GM12891 (cell line): ENCODE data around the gene IL2RG.

Experiments used
- DNase-seq: peaks from one replicate; pipeline ENCODE4 v3.0.0; 2011; ENCODE audit warnings: low spot score; ENCODE audit not compliant: insufficient read length
- FAIRE-seq: peaks from 2 replicates; lab custom pipeline; 2011; peaks lifted over from hg19 to GRCh38; lab: Jason Lieb, UNC
- PAX5 ChIP-seq: IDR thresholded peaks from 2 replicates; pipeline ENCODE4 v1.6.1; 2011; ENCODE audit warnings: low read length, moderate library complexity, mild to moderate bottlenecking; ENCODE audit not compliant: insufficient read depth, severe bottlenecking
- POLR2A ChIP-seq: IDR thresholded peaks from 2 replicates; pipeline ENCODE4 v1.6.1; 2011; ENCODE audit warnings: low read depth, low read length, control low read depth
- POLR2AphosphoS5 ChIP-seq: IDR thresholded peaks from 2 replicates; pipeline ENCODE4 v1.6.1; 2011; ENCODE audit warnings: low read depth, low read length, control low read depth
- POU2F2 ChIP-seq: IDR thresholded peaks from 2 replicates; pipeline ENCODE4 v1.6.1; 2011; ENCODE audit warnings: low read depth, mild to moderate bottlenecking, control low read depth, low read length, moderate library complexity
- SPI1 ChIP-seq: IDR thresholded peaks from 2 replicates; pipeline ENCODE4 v1.6.1; 2011; ENCODE audit warnings: low read depth, low read length, control low read depth
- TAF1 ChIP-seq: IDR thresholded peaks from 2 replicates; pipeline ENCODE4 v1.6.1; 2011; ENCODE audit warnings: low read depth, low read length, control low read depth

The IL2RG gene

GRCh38 chrX:71100581-71101505 lies 10.5 kb downstream of the IL2RG start:
- DNase-seq, result no peak
- no peak for TF ChIP-seq SPI1
- TF ChIP-seq TAF1, result no peak
- no peak for TF ChIP-seq POLR2AphosphoS5
- TF ChIP-seq POU2F2, result no peak
- TF ChIP-seq PAX5, result no peak
- TF ChIP-seq POLR2A, result no peak
- no peak for FAIRE-seq

GRCh38 chrX:71099736-71100135 lies 11.6 kb downstream of the IL2RG start:
- no peak for FAIRE-seq

GRCh38 chrX:71098951-71099506 lies 12.3 kb downstream of the IL2RG start:
- no peak for DNase-seq
- FAIRE-seq, result no peak

More at GRCh38 chrX:71099736-71100135, 11.6 kb downstream of the IL2RG start:
- no peak for TF ChIP-seq POLR2AphosphoS5
- no peak for TF ChIP-seq POU2F2
- no peak for TF ChIP-seq SPI1
- no peak for TF ChIP-seq POLR2A
- no peak for TF ChIP-seq PAX5
- TF ChIP-seq TAF1, result no peak
- DNase-seq, result no peak

GRCh38 chrX:71098302-71098701 lies 13.1 kb downstream of the IL2RG start:
- FAIRE-seq (peak; percentile 59), DNase-seq (no peak)
- TF ChIP-seq POLR2AphosphoS5 (no peak), PAX5 (no peak), TAF1 (no peak), POLR2A (no peak), POU2F2 (no peak), SPI1 (no peak)

More at GRCh38 chrX:71098951-71099506, 12.3 kb downstream of the IL2RG start:
- TF ChIP-seq TAF1, result no peak
- TF ChIP-seq POLR2A, result no peak
- no peak for TF ChIP-seq POLR2AphosphoS5
- TF ChIP-seq PAX5, result no peak
- TF ChIP-seq POU2F2, result no peak
- no peak for TF ChIP-seq SPI1

- TF ChIP-seq POLR2AphosphoS5 (no peak), PAX5 (no peak), SPI1 (no peak), TAF1 (no peak), POU2F2 (no peak), POLR2A (no peak)
- FAIRE-seq (no peak), DNase-seq (no peak)
Measured at GRCh38 chrX:71096760-71097032, 14.7 kb downstream of the IL2RG start.

GRCh38 chrX:71095981-71096759 lies 15.2 kb downstream of the IL2RG start:
- TF ChIP-seq TAF1 (no peak), POLR2AphosphoS5 (no peak), POU2F2 (no peak), PAX5 (no peak), SPI1 (no peak)
- DNase-seq, result no peak
- peak; percentile 89 for FAIRE-seq

- FAIRE-seq, result peak; percentile 99
Measured at GRCh38 chrX:71095555-71095980, 15.8 kb downstream of the IL2RG start, which contains the start of gene FOXO4. Gene FOXO4 (plus strand): TSS chrX:71095851. CDS start chrX:71096529, 678 bp downstream.

GRCh38 chrX:71095033-71095432 lies 16.3 kb downstream of the IL2RG start:
- TF ChIP-seq POLR2AphosphoS5, result no peak
- no peak for TF ChIP-seq POLR2A
- TF ChIP-seq POU2F2, result no peak
- TF ChIP-seq TAF1, result no peak
- TF ChIP-seq SPI1, result no peak
- no peak for TF ChIP-seq PAX5
- DNase-seq (no peak), FAIRE-seq (peak; percentile 72)

More at GRCh38 chrX:71095555-71095980, 15.8 kb downstream of the IL2RG start, which contains the start of gene FOXO4:
- peak; percentile 74 for DNase-seq
- no peak for TF ChIP-seq POLR2A
- TF ChIP-seq POLR2AphosphoS5, result no peak
- no peak for TF ChIP-seq TAF1
- TF ChIP-seq SPI1, result no peak
- TF ChIP-seq POU2F2, result no peak
- TF ChIP-seq PAX5, result no peak

GRCh38 chrX:71091263-71091662 lies 20.1 kb downstream of the IL2RG start:
- FAIRE-seq (no peak), DNase-seq (no peak)
- TF ChIP-seq TAF1, result no peak
- TF ChIP-seq POU2F2, result no peak
- TF ChIP-seq POLR2AphosphoS5, result no peak
- no peak for TF ChIP-seq POLR2A
- TF ChIP-seq PAX5, result no peak
- TF ChIP-seq SPI1, result no peak
